ENCODE results near the gene C3orf18.

C3orf18 gene

DNA sequence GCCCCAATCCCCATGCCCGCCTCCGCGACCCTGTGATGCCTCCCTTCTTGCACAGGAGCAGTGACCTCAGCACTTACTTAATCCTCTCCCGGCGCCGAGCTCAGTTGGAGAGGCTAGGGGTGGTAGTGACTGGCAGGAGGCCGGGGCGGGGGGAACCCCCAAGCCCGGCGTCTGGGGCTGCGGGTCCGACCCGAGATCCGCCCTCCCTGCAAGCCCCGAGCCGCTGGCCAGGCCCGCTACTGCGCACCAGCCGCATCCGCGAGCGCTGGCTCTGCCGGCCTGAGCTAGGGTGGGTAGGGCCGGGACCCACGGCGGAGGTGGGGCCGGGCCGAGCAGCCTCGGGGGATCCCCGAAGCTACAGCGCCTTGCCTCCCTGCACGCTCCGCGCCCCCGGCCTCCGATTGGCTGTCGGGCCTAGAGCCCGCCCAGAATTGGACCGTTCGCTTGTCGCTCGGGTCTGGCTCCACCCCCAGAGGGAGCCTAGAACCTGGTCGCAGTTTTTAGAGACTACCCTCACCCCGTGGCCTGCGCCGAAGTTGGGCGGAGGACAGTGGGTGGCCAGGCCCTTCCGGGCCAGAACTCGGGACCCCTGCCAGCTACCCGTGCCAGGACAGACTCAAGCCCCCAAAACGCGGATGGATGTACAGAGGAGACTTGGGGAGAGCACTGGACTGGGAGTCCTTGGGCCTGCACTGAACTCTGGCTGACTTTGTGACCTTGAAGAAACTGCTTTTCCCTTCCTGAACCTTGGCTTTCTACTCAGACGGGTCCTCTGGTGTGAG, at the start of gene C3orf18:
Gene C3orf18 (minus strand): TSS at position 362 of the 782 bp plus-strand sequence. CDS start 2,048 bp downstream, outside the sequence.
- H3K4me3 ChIP-seq (ENCODE audit: low read length), result peak within 1 kb of the TSS; percentile 70
- peak; percentile 89 for DNase-seq (ENCODE audit: low read depth)
- TF ChIP-seq, protein P1, sequence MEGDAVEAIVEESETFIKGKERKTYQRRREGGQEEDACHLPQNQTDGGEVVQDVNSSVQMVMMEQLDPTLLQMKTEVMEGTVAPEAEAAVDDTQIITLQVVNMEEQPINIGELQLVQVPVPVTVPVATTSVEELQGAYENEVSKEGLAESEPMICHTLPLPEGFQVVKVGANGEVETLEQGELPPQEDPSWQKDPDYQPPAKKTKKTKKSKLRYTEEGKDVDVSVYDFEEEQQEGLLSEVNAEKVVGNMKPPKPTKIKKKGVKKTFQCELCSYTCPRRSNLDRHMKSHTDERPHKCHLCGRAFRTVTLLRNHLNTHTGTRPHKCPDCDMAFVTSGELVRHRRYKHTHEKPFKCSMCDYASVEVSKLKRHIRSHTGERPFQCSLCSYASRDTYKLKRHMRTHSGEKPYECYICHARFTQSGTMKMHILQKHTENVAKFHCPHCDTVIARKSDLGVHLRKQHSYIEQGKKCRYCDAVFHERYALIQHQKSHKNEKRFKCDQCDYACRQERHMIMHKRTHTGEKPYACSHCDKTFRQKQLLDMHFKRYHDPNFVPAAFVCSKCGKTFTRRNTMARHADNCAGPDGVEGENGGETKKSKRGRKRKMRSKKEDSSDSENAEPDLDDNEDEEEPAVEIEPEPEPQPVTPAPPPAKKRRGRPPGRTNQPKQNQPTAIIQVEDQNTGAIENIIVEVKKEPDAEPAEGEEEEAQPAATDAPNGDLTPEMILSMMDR (conservative IDR thresholded peaks at IDR 0.05; ENCODE audit: low read length), result no peak

DNA sequence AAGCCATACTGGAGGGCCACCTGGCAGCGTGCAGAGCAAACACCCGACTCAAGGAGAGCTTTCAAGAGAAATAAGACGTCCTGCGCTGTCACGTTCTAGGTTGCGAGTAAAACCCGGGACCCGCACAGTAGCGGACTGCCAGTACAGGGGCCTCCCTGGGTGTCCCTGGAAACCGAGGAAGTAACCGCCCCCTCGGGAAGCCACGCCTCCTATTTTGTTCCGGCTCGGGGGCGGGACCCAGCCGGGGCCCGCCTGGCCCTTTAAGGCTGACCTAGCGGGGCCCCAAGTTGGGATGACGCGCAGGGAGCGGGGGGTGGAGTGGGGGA, 49.2 kb upstream of the C3orf18 start:
- TF ChIP-seq, protein P1 (conservative IDR thresholded peaks at IDR 0.05; ENCODE audit: low read length), result no peak
- DNase-seq (ENCODE audit: low read depth), result peak; percentile 81
- peak overlapping the region; percentile 79 for H3K4me3 ChIP-seq (ENCODE audit: low read length)

DNA sequence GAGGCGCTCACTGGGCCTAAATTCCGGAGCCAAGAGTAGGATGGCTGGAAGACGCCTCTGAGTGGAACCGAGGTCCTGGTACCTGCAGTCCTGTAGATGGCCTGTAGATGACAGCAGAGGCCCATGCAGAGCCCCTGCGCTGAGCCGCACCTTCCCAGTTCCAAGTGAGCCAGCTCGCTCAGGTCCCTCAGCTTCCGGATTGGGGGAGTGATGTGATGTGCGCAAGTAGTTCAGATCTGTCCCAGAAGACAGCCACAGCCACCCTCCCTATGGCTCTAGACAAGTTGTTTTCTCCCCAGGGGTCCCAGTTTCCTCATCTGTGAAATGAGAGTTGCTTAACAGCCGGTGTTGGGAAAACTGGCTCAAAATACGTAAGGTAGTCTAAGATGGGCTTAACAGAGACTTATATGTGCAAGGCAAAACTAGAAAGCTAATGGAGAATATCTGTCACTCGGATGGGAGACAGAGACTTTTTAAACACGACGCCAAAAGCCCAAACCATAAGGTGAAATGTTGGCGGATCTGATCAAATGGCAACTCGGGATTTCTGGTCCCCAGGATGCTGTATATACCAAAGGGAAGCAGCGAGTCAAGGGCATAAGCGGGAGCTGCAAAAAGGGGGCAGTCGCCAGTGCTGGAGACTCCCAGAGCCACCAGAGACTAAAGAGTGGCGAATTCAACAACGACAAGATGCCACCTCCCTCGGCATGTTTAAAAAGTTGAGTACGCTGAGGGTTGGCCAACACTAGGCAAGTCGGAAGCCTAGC, 48.6 kb upstream of the C3orf18 start:
- TF ChIP-seq, protein P1 (conservative IDR thresholded peaks at IDR 0.05; ENCODE audit: low read length), result peak; percentile 100
- peak; percentile 78 for DNase-seq (ENCODE audit: low read depth)
- H3K4me3 ChIP-seq (ENCODE audit: low read length), result peak overlapping the region; percentile 79

DNA sequence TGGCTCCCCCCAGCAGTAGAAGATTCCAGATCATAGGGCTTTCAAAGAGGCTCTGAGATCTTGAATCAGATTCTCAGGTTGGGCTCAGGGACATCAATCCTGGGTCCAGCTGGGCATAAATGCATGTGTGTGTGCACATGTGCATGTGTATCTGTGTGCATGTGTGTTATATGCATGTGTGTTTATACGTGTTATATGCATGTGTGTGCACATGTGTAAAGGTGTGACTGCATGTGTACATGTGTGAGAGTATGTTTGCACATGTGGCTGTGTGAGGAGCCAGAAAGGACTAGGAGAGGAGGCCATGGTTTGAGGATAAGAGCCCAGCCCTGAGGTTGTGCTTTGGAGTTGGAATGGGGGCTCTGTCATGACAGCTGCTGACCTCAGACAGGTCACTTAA, 47.6 kb upstream of the C3orf18 start:
- no peak for DNase-seq (ENCODE audit: low read depth)
- no peak overlapping the region for H3K4me3 ChIP-seq (ENCODE audit: low read length)
- TF ChIP-seq, protein P1 (conservative IDR thresholded peaks at IDR 0.05; ENCODE audit: low read length), result no peak

DNA sequence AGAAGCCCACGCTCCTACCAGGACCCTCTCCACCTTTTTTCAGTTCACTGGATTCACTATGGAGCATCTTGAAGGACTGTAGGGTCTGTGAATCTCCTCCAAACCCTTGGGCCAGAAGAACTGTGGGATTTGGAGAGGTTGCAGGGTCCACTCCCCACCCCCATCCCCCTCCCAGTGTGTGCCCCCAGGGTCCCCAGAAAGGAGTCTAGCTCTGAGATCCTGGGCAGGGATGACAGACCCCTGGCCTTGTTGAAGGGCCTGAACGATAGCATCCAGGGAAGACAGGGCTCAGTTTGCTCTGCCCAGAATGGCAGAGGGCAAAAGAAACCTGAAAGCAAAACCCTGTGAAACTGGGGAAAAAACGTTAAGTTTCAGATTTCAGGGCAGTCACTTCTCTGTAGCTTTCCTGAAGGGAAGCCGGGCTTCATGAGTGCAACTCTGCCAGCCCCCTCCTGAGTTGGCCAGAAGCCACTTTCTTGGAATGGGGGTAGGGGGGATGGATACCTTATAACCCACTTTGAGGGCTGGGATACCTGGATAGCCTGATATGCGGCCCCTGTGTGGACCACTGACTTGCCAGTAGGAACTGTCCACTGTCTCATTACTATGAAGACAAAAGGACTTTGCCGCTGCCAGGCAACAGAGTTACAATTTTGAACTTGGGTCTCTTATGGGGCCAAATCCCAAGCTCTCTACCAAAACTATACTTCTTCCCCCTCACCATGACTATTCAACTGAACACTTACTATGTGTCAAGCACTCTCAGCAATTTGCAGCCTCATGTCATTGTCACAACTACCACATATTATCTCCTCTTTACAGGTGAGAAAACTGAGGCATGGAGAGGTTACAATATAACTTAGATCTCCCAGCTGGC, 45.7 kb upstream of the C3orf18 start:
- TF ChIP-seq, protein P1 (conservative IDR thresholded peaks at IDR 0.05; ENCODE audit: low read length), result no peak
- H3K4me3 ChIP-seq (ENCODE audit: low read length), result no peak overlapping the region
- no peak for DNase-seq (ENCODE audit: low read depth)

DNA sequence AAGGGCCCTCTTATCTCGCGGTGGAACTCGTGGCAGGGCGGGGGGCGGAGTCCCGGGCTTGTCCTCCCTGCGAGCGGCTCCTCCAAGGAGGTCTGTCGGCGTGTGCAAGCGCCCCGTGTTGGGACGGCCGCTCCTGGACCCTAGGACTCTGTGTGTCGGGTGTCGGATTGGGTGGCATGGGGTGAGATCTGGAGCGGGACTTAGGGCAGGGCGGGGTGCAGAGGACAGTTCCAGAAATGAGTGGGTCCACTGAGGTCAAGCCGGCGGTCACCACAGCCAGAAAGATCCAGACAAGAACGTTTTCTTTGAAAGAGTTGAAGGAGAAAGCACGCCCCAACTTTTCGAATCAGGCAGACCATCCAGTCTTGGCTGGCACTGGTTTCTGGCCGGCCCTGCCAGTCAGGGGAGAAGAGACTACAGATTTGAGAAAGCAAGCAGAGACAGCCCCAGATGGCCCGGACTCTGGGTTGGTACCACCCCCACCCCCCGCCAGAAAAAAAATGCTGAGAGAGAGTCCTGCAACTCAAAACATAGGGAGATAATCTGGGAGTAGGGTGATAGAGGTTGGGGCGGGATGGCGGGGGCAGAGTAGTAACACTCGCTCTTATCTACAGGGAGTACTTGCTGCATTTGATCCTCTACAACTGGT, 44.8 kb upstream of the C3orf18 start:
- TF ChIP-seq, protein P1 (conservative IDR thresholded peaks at IDR 0.05; ENCODE audit: low read length), result no peak
- no peak for DNase-seq (ENCODE audit: low read depth)
- H3K4me3 ChIP-seq (ENCODE audit: low read length), result peak overlapping the region; percentile 74

Measured in AG10803 (cell line).